Measurements from ENCODE around the gene THAP6.

GRCh38 chr4:75525910-75526309 is 11.6 kb downstream of the THAP6 start:
- TF ChIP-seq CTCF (IDR thresholded peaks at IDR 0.05) (no peak), POLR2A (IDR thresholded peaks at IDR 0.05; ENCODE audit: low read depth) (no peak)
